Lung (tissue), 12 donors: ENCODE measurements around the gene POU4F1. TPM values are rescaled to one million over a fixed set of nuclear protein-coding genes. Genes with fewer than 3 reads are reported as not detected.

Experiments used
- ATAC-seq: fragments of 200-7000 bp; cut with Tn5 transposase; one replicate; pipeline ENCODE4 v1.9.1; 2020; ENCODE audit warnings: moderate number of reproducible peaks; ENCODE audit not compliant: insufficient read depth, low FRiP score
- DNase-seq, 3 donors: peaks; one replicate each; pipeline ENCODE4 v3.0.0-alpha.2; 2013 to 2017
- H3K27ac ChIP-seq, 2 donors: one replicate each; pipeline ENCODE4 v1.5.1; 2013; ENCODE audit warnings: mild to moderate bottlenecking in 2 of 2, moderate library complexity in 2 of 2, control low read depth in 1 of 2, inconsistent platforms in 1 of 2, low read depth in 1 of 2, low read length in 1 of 2
- H3K27me3 ChIP-seq, 3 donors: one replicate each; pipeline ENCODE4 v1.5.1; 2013; ENCODE audit warnings: low read length in 2 of 3; ENCODE audit not compliant: control insufficient read depth in 3 of 3, insufficient read depth in 3 of 3
- H3K36me3 ChIP-seq, 4 donors: one replicate each; pipeline ENCODE4 v1.5.1; 2013; ENCODE audit warnings: low read length in 4 of 4, mild to moderate bottlenecking in 1 of 4, moderate library complexity in 1 of 4; ENCODE audit not compliant: control insufficient read depth in 4 of 4, insufficient read depth in 4 of 4
- H3K4me1 ChIP-seq, 5 donors: one replicate each; pipeline ENCODE4 v1.5.1; 2013; ENCODE audit warnings: low read length in 5 of 5, mild to moderate bottlenecking in 2 of 5, moderate library complexity in 1 of 5; ENCODE audit not compliant: control insufficient read depth in 5 of 5, insufficient read depth in 5 of 5
- H3K4me3 ChIP-seq: one replicate; pipeline ENCODE4 v1.5.1; 2013; ENCODE audit warnings: mild to moderate bottlenecking, control low read depth, moderate library complexity
- H3K9ac ChIP-seq, 2 donors: one replicate each; pipeline ENCODE4 v1.5.1; 2013; ENCODE audit warnings: low read length in 2 of 2, control low read depth in 1 of 2; ENCODE audit not compliant: insufficient read depth in 1 of 2
- H3K9me3 ChIP-seq, 4 donors: one replicate each; pipeline ENCODE4 v1.5.1; 2013; ENCODE audit warnings: low read length in 3 of 4, mild to moderate bottlenecking in 1 of 4, moderate library complexity in 1 of 4; ENCODE audit not compliant: control insufficient read depth in 4 of 4, insufficient read depth in 3 of 4
- CTCF ChIP-seq: IDR thresholded peaks from 2 replicates; pipeline ENCODE4 v1.5.1; 2012; ENCODE audit warnings: mild to moderate bottlenecking; ENCODE audit errors: control extremely low read depth, extremely low read depth
- WGBS, 2 donors: extraction: QIAGEN DNeasy Blood & Tissue Kit; methylation state at CpG; one replicate each; pipeline ENCODE4 v1.1.7; 2013; 5-methylcytosine and 5-hydroxymethylcytosine counted together
- polyA plus RNA-seq, 2 donors: library from polyadenylated mRNA; stranded (reverse); fragments of 200-250 nt; gene quantifications; one replicate each; pipeline ENCODE4 v1.2.1, GENCODE V29; 2013
- total RNA-seq, 2 donors: library from RNA; depleted of rRNA in 1 of 2; stranded (reverse); fragments of >200 nt in 1 of 2; gene quantifications; one replicate each; pipeline ENCODE4 v1.2.1, GENCODE V29; 2014 to 2021
- donor health status: control.
- donor health status: control.
- donor health status: Bipolar disorder and iron deficiency.
- donor health status: healthy.
- donor health status: DM: yes; HTN: yes; CAD: no.

POU4F1 gene
- total and polyA plus RNA-seq, 4 donors, result not detected

- peaks cover 16 to 96% (median 93%) of the 10 kb centered on the region in 3 donors for H3K27me3 ChIP-seq
- peak in 1 of 3 donors; percentile 54 for DNase-seq
- no peak overlapping the region for H3K4me3 ChIP-seq
- WGBS, 2 donors, result 5 to 10% methylated on average over 50 of the region's 50 CpGs
- H3K27ac ChIP-seq, result no peak overlapping the region
- H3K36me3 ChIP-seq, result no peaks in the 10 kb centered on the region
- peaks cover 0 to 22% (median 0%) of the 10 kb centered on the region in 5 donors for H3K4me1 ChIP-seq
- ATAC-seq, result no peak
- TF ChIP-seq CTCF, result no peak
- peaks cover 0 to 10% (median 0%) of the 10 kb centered on the region in 4 donors for H3K9me3 ChIP-seq
- H3K9ac ChIP-seq, result no peak overlapping the region
Observed at GRCh38 chr13:78596736-78597601, 6.4 kb downstream of the POU4F1 start.

- Histone ChIP-seq H3K4me1 (peaks cover 0 to 19% (median 0%) of the 10 kb centered on the region in 5 donors), H3K4me3 (no peak overlapping the region), H3K9ac (no peak overlapping the region), H3K9me3 (peaks cover 0 to 9% (median 0%) of the 10 kb centered on the region in 4 donors), H3K36me3 (no peaks in the 10 kb centered on the region), H3K27ac (no peak overlapping the region), H3K27me3 (peaks cover 16 to 96% (median 95%) of the 10 kb centered on the region in 3 donors)
- TF ChIP-seq CTCF, result no peak
- DNase-seq, result peak in 1 of 3 donors; percentile 45
- WGBS, 2 donors, result 2 to 6% methylated on average over 22 of the region's 22 CpGs
- ATAC-seq, result no peak
Observed at GRCh38 chr13:78596399-78596735, 7.0 kb downstream of the POU4F1 start.

GRCh38 chr13:78595495-78596398 is 7.6 kb downstream of the POU4F1 start:
- peaks cover 0 to 7% (median 0%) of the 10 kb centered on the region in 4 donors for H3K9me3 ChIP-seq
- H3K4me3 ChIP-seq, result no peak overlapping the region
- no peak for TF ChIP-seq CTCF
- no peaks in the 10 kb centered on the region for H3K36me3 ChIP-seq
- peaks cover 0 to 17% (median 0%) of the 10 kb centered on the region in 5 donors for H3K4me1 ChIP-seq
- ATAC-seq, result no peak
- no peak overlapping the region for H3K27ac ChIP-seq
- DNase-seq, result peak in 1 of 3 donors; percentile 41
- H3K27me3 ChIP-seq, result peaks cover 16 to 96% (median 90%) of the 10 kb centered on the region in 3 donors
- H3K9ac ChIP-seq, result no peak overlapping the region
- WGBS, 2 donors, result 3 to 7% methylated on average over 62 to 65 of the region's 65 CpGs
